Fibroblast of peridontal ligament (primary cell): ENCODE measurements around the gene PARP15.
A peak's percentile ranks its signal among the peaks of the same experiment; 100 is the strongest.
"Not testable (repeated sequence)": the region's sequence is repeated elsewhere in the genome, so short reads cannot be mapped to it uniquely, and the experiment has no call there.

Experiments
- DNase-seq: peaks from one replicate; pipeline ENCODE4 v3.0.0-alpha.2; 2010; ENCODE audit errors: extremely low read depth

Gene PARP15

GRCh38 chr3:122577409-122578031 lies at the start of gene PARP15:
PARP15 (plus strand) TSS chr3:122577650; CDS start chr3:122577668, 18 bp downstream.
- no peak for DNase-seq

DNA sequence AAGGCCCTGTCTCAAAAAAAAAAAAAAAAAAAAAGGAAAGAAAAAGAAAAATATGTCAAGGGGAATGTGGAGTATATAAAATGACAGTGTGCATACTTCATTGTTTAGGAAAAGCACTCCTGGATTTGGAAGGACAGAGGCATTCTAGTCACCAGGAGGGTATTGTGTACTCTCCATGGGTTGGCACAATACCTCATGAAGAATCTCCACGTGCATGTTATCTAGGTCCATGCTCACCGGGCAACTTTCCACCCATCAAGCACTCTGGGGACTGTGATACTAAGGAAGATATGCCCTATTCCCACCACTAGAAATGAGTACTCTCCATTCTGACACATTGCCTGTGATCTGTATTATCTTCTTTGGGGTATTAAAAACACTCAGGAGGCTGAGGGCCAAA lies 47.3 kb upstream of the PARP15 start:
- DNase-seq, result no peak

DNA sequence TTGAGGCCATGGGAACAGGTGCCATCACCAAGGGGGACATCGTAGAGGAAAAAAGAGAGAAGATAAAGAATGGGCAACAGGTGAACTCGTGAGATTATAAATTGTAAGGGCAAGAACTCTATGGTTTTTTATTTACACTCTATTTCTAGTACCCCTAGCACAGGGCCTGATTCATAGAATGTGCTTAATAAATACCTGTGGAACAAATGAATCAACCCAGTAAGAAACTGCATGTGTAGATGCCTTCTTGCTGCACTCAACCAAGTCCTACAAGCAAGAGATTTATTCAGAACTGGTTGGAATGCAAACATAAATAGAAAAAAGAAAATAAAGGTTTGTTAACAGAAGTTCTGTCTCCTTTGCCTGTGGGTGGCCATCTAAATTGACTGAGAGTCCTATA lies 44.0 kb upstream of the PARP15 start:
- no peak for DNase-seq

DNA sequence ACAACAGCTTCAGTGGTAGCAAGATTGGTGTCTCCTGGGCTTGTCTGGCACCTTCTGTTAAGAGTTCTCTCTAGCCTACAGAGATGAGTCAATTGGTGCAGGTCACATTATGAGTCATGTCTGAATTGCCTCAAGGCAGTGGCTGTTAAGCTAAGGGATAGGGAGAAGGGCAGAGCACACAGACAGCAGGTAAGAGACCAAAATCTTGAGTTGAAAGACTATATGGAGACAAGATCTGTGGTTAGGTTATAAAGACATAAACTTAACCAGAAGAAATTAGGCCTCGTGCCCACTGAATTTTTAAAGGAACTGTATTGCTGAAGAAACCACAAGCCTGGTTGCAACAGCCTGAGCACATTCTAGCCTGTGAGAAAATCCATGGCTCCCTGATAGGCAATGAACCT lies 43.5 kb upstream of the PARP15 start:
- peak; percentile 67 for DNase-seq

- DNase-seq, result no peak
These were observed 41.4 kb upstream of the PARP15 start for GRCh38 chr3:122535964-122536631.

DNA sequence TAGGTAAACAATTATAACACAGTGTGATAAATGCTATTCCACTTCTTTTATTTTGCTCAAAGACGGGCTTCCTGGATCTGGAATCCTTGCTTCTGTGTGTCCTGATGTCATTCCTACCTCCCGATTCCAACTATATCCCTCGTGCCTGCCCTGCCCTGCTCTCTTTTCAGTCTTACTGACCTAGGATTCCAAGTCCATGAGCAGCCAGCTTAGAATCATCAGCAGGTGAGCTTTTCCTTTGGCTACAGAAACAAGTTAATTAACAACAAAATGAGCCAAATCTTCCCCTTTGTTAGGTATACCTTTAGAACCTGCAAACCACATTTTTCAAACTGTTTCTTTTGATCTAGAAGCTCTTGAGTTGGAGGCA lies 40.8 kb upstream of the PARP15 start:
- no peak for DNase-seq

DNA sequence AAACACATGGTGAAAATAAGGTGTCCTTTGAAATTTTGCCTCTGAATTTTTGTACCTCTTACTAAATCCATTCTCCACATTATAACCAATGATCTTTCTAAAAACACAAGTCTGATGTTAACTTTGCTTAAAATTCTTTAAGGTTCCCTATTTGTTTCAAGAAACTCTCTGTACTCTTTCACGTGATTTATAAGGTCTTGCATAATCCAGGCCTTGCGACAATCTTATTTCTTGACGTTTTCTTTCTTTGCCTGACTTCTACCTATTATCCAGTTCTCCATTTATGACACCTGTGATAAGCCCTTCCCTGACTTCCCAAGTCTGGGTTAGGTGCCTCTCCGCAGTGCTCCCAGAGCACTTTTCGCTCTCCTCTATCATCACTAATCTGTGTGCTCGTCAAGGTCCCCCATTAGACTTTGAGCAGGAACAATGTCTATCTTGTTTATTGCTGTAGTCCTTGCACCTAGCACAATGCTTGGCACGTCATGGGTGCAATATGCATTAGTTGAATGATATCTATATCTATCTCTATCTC lies 38.4 kb upstream of the PARP15 start:
- DNase-seq, result no peak

- DNase-seq, result no peak
These were observed 31.3 kb upstream of the PARP15 start for GRCh38 chr3:122546151-122546550.

DNA sequence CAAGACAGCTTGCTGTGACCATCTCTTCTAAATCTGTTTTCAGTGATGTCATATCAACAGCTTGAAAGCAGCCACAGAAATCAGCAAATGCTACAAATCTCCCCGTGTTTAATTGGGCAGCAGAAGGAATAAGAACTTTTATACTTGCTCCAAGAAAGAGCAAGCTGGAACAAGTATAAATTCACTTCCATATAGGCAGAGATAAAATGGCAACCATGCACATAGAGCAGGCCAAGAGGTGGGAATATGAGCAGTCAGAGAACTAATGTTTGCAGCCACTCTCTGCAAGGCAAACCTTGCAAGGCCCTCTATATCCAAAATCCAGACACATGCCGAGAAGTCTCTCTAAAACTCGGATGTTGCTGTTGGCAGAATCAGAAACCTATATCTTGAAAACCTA lies 29.4 kb upstream of the PARP15 start:
- DNase-seq, result no peak

DNA sequence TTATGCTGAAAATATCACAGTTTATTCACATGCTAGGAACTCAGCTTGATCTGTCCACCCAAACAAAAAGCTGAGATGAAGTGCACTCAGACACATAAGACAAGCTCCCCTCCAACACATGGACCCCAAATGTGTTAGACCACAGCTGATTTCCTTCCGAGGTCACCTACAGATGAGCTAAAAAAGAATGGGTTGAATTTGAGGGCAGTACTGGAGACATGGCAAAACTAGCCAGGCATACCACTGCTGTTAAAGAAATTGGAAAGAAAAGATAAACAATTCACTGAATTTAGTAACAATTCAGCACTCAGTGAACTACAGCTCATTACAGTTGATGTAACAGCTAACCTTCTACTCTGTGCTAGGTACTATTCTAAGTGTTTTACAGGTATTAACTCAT lies 28.8 kb upstream of the PARP15 start:
- DNase-seq, result no peak

GRCh38 chr3:122553171-122553570 lies 24.3 kb upstream of the PARP15 start:
- DNase-seq, result no peak

DNA sequence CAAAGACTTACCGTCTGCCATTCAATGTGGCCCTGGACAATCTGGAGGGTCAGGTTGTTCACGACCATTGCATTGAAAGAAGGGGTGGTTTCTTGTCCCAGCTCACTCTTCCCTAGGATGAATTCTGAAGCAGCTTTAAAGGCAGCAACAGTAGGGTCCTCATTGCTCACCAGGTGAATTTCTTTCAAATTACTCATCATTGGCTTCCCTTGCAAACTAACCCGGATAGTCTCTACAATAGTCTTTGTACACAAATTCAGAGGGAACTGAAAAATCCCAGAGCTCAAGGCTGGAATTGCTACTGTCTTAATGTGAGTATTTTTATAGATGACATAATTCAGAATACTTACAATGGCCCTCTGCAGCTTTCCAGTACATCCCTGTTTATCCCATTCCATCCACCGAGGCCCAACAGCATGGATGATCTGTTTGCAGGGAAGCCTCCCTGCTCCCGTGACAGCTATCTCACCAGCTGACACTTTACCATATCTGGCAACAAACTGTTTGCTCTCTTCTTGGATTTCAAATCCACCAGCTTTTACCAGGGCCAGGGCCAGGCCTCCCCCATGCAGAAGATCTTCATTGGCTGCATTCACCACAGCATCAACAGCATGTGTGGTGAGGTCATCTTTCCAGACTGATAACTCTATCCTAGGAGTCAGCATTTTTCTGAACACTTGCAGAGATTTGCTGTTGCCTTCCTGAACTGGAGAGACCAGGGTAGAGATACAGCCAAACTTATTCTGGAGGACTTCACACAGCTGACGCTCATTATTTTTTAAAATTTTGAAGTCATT lies 22.0 kb upstream of the PARP15 start:
- peak; percentile 45 for DNase-seq

- no peak for DNase-seq
These were observed 20.1 kb upstream of the PARP15 start for GRCh38 chr3:122557356-122557755.

DNA sequence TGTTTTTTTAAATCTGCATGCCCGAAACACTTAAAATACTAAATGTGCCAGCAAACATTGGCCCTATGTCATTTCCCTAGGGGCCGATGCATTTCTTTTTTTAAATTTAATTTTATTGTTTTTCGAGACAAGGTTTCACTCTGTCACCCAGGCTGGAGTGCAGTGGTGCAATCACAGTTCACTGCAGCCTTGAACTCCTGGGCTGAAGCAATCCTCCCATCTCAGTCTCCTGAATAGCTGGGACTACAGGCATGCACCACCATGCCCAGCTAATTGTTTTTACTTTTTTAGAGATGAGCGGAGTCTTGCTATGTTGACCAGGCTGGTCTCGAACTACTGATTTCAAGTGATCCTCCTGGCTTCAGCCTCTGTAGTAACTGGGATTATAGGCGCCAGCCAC lies 18.8 kb upstream of the PARP15 start:
- DNase-seq, result no peak

DNA sequence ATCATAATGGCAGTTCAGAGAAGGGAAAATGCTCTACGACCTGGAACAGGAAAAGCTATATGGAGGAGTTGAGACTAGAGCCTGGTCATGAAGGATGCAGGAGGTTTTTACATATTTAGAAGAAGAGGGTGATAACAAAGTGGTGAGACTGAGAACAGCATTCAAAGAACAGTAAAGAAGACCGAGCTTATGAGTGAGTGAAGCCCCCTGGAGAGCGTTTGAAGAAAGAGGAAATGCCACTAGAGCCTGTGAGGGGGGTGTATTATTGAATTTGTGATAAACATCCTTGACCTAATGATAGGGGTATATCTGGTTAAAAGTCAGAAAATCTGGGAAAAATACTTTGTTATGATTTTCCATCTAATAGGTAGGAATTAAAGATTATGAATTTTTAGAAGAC lies 17.5 kb upstream of the PARP15 start:
- no peak for DNase-seq

GRCh38 chr3:122560680-122561079 lies 16.8 kb upstream of the PARP15 start:
- DNase-seq, result peak; percentile 77

DNA sequence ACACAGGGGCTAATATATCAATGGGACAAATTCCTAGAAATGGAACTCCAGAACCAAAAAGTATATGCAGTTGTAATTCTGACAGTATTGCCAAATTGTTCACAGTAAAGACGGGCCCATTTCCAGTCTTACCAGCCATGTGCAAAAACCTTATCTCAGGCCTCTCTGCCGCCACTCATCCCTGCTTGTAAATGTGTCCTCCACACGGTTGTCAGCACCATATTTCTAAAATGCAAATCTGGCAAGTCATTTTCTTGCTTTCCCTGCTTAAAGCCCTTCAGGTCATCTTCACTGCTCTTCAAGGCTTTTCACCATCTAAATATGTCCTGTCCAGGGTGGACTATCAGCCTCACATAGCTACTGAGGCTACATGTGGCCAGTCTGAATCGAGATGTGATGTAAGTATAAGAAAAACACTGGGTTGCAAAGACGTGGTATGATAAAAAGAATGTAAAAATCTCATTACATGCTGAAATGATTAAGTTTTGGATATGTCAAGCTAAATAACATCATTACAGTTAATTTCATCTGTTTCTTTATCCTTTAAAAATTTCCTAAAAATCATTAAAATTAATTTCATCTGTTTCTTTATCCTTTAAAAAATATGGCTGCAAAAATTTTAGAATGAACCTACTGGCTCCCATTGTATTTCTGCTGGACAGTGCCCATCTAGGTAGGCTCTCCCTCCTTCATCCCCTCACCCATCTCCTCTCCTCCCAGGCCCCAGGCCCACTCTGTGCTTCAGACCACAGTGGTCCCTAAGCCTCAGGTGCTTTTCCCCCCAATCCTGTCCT lies 14.3 kb upstream of the PARP15 start:
- peak; percentile 54 for DNase-seq

DNA sequence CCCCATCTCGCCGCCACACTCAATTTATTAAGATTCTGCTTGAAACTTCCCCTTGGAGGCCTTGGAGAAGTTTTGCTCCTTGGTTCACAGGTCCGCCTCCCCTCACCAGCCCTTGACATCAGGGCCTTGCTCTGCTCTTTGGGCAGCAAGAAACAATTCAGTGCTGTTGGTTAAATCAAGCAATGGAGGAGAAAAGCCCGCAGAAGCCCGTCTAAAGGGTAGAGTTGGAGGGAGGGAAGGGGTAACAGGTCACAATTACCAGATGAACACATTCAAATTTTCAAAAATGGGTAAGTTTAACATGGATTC lies 13.8 kb upstream of the PARP15 start:
- DNase-seq, result peak; percentile 32

GRCh38 chr3:122564155-122564912 lies 13.1 kb upstream of the PARP15 start, which contains the start of the genes DTX3L and PARP9:
DTX3L (plus strand) TSS chr3:122564338; CDS start chr3:122564427, 89 bp downstream.
PARP9 (minus strand) TSS chr3:122564300; CDS start chr3:122559620, 4,680 bp downstream.
- DNase-seq, result peak; percentile 73

GRCh38 chr3:122568131-122568530 lies 9.3 kb upstream of the PARP15 start:
- DNase-seq, result not testable (repeated sequence)

DNA sequence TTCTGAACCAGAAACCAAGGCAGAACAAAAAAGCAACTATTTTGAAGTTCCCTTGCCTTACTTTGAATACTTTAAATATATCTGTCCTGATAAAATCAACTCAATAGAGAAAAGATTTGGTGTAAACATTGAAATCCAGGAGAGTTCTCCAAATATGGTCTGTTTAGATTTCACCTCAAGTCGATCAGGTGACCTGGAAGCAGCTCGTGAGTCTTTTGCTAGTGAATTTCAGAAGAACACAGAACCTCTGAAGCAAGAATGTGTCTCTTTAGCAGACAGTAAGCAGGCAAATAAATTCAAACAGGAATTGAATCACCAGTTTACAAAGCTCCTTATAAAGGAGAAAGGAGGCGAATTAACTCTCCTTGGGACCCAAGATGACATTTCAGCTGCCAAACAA lies 8.7 kb upstream of the PARP15 start:
- DNase-seq, result no peak
